Smooth muscle cell of bladder (primary cell): ENCODE results near the gene KRTAP1-3. TPM values are rescaled to one million over a fixed set of nuclear protein-coding genes. Genes with fewer than 3 reads are reported as not detected.

Source experiments
- total RNA-seq: library from RNA; depleted of rRNA; stranded (reverse); fragments of >200 nt; gene quantifications from 2 replicates; pipeline ENCODE4 v1.2.3, GENCODE V29; 2014

The KRTAP1-3 gene
- total RNA-seq: not detected in 2 replicates

GRCh38 chr17:41034346-41034935 lies at the start of gene KRTAP1-3:
Gene KRTAP1-3 (minus strand): TSS chr17:41034874. CDS start chr17:41034821, 53 bp downstream.

GRCh38 chr17:41084100-41084856 lies 49.6 kb upstream of the KRTAP1-3 start, which contains the start of gene KRTAP4-7:
Gene KRTAP4-7 (plus strand): TSS chr17:41084150. CDS start chr17:41084207, 57 bp downstream.

GRCh38 chr17:41065829-41066624 lies 31.4 kb upstream of the KRTAP1-3 start, which contains the start of gene KRTAP2-4:
Gene KRTAP2-4 (minus strand): TSS chr17:41065879. CDS start chr17:41065845, 34 bp downstream.

GRCh38 chr17:41060052-41060604 lies 25.5 kb upstream of the KRTAP1-3 start, which contains the start of gene KRTAP2-3:
Gene KRTAP2-3 (minus strand): TSS chr17:41060114. CDS start chr17:41060050, 64 bp downstream.

GRCh38 chr17:41055130-41055529 lies 20.5 kb upstream of the KRTAP1-3 start, which contains the start of gene KRTAP2-2:
Gene KRTAP2-2 (minus strand): TSS chr17:41055230. CDS start chr17:41055211, 19 bp downstream.

GRCh38 chr17:41046735-41047465 lies 12.2 kb upstream of the KRTAP1-3 start, which contains the start of gene KRTAP2-1:
Gene KRTAP2-1 (minus strand): TSS chr17:41047316. CDS start chr17:41047267, 49 bp downstream.

GRCh38 chr17:41040783-41041571 lies 6.3 kb upstream of the KRTAP1-3 start, which contains the start of gene KRTAP1-1:
Gene KRTAP1-1 (minus strand): TSS chr17:41041450. CDS start chr17:41041397, 53 bp downstream.

GRCh38 chr17:41029633-41030245 lies 4.9 kb downstream of the KRTAP1-3 start, which contains the start of gene KRTAP1-4:
Gene KRTAP1-4 (minus strand): TSS chr17:41030195. CDS start chr17:41030078, 117 bp downstream.

GRCh38 chr17:41026715-41027471 lies 7.8 kb downstream of the KRTAP1-3 start, which contains the start of gene KRTAP1-5:
Gene KRTAP1-5 (minus strand): TSS chr17:41027208. CDS start chr17:41027155, 53 bp downstream.

GRCh38 chr17:41008811-41009210 lies 25.9 kb downstream of the KRTAP1-3 start, which contains the start of gene KRTAP3-1:
Gene KRTAP3-1 (minus strand): TSS chr17:41009128. CDS start chr17:41009074, 54 bp downstream.

GRCh38 chr17:40999563-40999962 lies 35.1 kb downstream of the KRTAP1-3 start, which contains the start of gene KRTAP3-2:
Gene KRTAP3-2 (minus strand): TSS chr17:40999906. CDS start chr17:40999853, 53 bp downstream.

GRCh38 chr17:40993839-40994238 lies 40.8 kb downstream of the KRTAP1-3 start, which contains the start of gene KRTAP3-3:
Gene KRTAP3-3 (minus strand): TSS chr17:40994164. CDS start chr17:40994097, 67 bp downstream.

GRCh38 chr17:40984226-40984625 lies 50.4 kb downstream of the KRTAP1-3 start, which contains the start of gene KRT40:
Gene KRT40 (minus strand): TSS chr17:40984326. CDS start chr17:40984273, 53 bp downstream.

Other genes with a start within 250 kb of the KRTAP1-3 start
- gene KRT28, start 234.9 kb downstream of the KRTAP1-3 start, total RNA-seq: not detected in 2 replicates
- gene KRT10, start 212.3 kb downstream of the KRTAP1-3 start, total RNA-seq: 1.9 and 2.4 TPM in 2 replicates
- gene KRT12, start 167.7 kb downstream of the KRTAP1-3 start, total RNA-seq: not detected in 2 replicates
- gene KRT20, start 149.6 kb downstream of the KRTAP1-3 start, total RNA-seq: not detected in 2 replicates
- under 0.01 and 0.46 TPM in 2 replicates for gene KRT23, start 97.2 kb downstream of the KRTAP1-3 start, total RNA-seq
- gene KRT39, start 67.9 kb downstream of the KRTAP1-3 start, total RNA-seq: not detected in 2 replicates
- not detected in 2 replicates for gene KRT40, start 50.5 kb downstream of the KRTAP1-3 start, total RNA-seq
- not detected in 2 replicates for gene KRTAP3-3, start 40.7 kb downstream of the KRTAP1-3 start, total RNA-seq
- not detected in 2 replicates for gene KRTAP3-2, start 35.0 kb downstream of the KRTAP1-3 start, total RNA-seq
- gene KRTAP3-1, start 25.7 kb downstream of the KRTAP1-3 start, total RNA-seq: not detected in 2 replicates
- 0.57 and 0.83 TPM in 2 replicates for gene KRTAP1-5, start 7.7 kb downstream of the KRTAP1-3 start, total RNA-seq
- not detected in 2 replicates for gene KRTAP1-4, start 4.7 kb downstream of the KRTAP1-3 start, total RNA-seq
- not detected in 2 replicates for gene KRTAP1-1, start 6.6 kb upstream of the KRTAP1-3 start, total RNA-seq
- gene KRTAP2-1, start 12.4 kb upstream of the KRTAP1-3 start, total RNA-seq: not detected in 2 replicates
- not detected in 2 replicates for gene KRTAP2-2, start 20.4 kb upstream of the KRTAP1-3 start, total RNA-seq
- gene KRTAP2-3, start 25.2 kb upstream of the KRTAP1-3 start, total RNA-seq: not detected in 2 replicates
- gene KRTAP2-4, start 31.0 kb upstream of the KRTAP1-3 start, total RNA-seq: not detected in 2 replicates
- not detected in 2 replicates for gene KRTAP4-7, start 49.3 kb upstream of the KRTAP1-3 start, total RNA-seq
- gene KRTAP4-8, start 63.3 kb upstream of the KRTAP1-3 start, total RNA-seq: not detected in 2 replicates
- not detected in 2 replicates for gene KRTAP4-16, start 67.3 kb upstream of the KRTAP1-3 start, total RNA-seq
- not detected in 2 replicates for gene KRTAP4-9, start 70.5 kb upstream of the KRTAP1-3 start, total RNA-seq
- not detected in 2 replicates for gene KRTAP4-11, start 83.5 kb upstream of the KRTAP1-3 start, total RNA-seq
- gene KRTAP4-12, start 89.3 kb upstream of the KRTAP1-3 start, total RNA-seq: not detected in 2 replicates
- not detected in 2 replicates for gene KRTAP4-6, start 105.7 kb upstream of the KRTAP1-3 start, total RNA-seq
- not detected in 2 replicates for gene KRTAP4-5, start 115.0 kb upstream of the KRTAP1-3 start, total RNA-seq
- gene KRTAP4-4, start 125.9 kb upstream of the KRTAP1-3 start, total RNA-seq: not detected in 2 replicates
- gene KRTAP4-3, start 133.3 kb upstream of the KRTAP1-3 start, total RNA-seq: not detected in 2 replicates
- not detected in 2 replicates for gene KRTAP4-2, start 143.3 kb upstream of the KRTAP1-3 start, total RNA-seq
- gene KRTAP4-1, start 150.0 kb upstream of the KRTAP1-3 start, total RNA-seq: not detected in 2 replicates
- gene KRTAP9-1, start 155.0 kb upstream of the KRTAP1-3 start, total RNA-seq: not detected in 2 replicates
- not detected in 2 replicates for gene KRTAP9-2, start 191.8 kb upstream of the KRTAP1-3 start, total RNA-seq
- not detected in 2 replicates for gene KRTAP9-3, start 197.6 kb upstream of the KRTAP1-3 start, total RNA-seq
- not detected in 2 replicates for gene KRTAP9-8, start 203.1 kb upstream of the KRTAP1-3 start, total RNA-seq
- not detected in 2 replicates for gene KRTAP9-4, start 214.8 kb upstream of the KRTAP1-3 start, total RNA-seq
- not detected in 2 replicates for gene KRTAP9-9, start 220.5 kb upstream of the KRTAP1-3 start, total RNA-seq
- gene KRTAP9-6, start 230.5 kb upstream of the KRTAP1-3 start, total RNA-seq: not detected in 2 replicates
- gene KRTAP9-7, start 240.8 kb upstream of the KRTAP1-3 start, total RNA-seq: not detected in 2 replicates